AML-193 (cell line): ENCODE measurements around the gene ACAT2.
"Not testable (repeated sequence)": the region's sequence is repeated elsewhere in the genome, so short reads cannot be mapped to it uniquely, and the experiment has no call there.

Experiments used
- DNase-seq, 2 experiments: peaks; one replicate each; lab custom pipeline; 2025; lab: John Stamatoyannopoulos, UW

The ACAT2 gene

DNA sequence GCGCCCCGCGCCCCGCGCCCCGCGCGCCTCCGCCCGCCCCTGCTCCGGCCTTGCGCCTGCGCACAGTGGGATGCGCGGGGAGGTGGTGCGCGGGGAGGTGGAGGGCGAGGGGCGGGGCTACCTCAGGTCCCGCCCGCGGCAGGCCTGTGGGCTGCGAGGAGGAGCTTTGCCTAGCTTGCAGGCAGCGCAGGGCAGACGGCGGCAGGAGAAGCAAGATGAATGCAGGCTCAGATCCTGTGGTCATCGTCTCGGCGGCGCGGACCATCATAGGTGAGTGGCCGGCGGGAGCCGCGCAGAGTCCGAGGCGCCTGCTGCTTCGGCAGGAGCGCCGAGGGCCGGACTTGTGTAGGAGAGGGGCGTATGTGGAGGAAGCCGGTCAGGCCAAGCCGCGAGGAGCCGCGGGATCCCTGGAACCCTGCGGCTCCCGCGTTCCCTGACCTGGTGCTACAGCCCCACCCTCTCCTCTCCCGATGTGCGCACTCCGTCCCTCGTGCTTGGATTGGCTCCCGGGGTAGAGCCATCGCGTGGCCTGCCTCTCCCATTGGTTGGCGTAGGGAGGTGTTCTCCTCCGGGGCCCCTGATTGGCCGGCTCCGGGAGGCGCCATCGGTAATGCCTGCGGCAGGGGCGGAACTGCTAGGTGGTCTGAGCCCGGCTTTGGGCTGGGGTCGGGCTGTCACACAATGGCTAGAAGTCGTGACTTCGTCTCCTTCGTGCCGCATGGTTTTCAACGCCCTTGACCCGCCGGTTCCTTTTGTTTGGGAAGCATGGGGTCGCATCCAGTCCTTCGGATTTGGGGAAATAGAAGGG, at the start of gene ACAT2:
Gene ACAT2, plus strand, starts transcription at position 173 of the 808 bp plus-strand sequence. Its CDS starts 43 bp downstream, at position 216.
- peak; percentile 96 to 97 for DNase-seq

DNA sequence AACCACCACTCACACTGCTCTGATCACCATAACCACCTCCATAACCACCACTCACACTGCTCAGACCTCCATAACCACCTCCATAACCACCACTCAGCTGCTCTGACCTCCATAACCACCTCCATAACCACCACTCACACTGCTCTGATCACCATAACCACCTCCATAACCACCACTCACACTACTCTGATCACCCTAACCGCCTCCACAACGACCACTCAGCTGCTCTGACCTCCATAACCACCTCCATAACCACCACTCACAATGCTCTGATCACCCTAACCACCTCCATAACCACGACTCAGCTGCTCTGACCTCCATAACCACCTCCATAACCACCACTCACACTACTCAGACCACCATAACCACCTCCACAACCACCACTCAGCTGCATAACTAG, 49.5 kb upstream of the ACAT2 start:
- not testable (repeated sequence) for DNase-seq

DNA sequence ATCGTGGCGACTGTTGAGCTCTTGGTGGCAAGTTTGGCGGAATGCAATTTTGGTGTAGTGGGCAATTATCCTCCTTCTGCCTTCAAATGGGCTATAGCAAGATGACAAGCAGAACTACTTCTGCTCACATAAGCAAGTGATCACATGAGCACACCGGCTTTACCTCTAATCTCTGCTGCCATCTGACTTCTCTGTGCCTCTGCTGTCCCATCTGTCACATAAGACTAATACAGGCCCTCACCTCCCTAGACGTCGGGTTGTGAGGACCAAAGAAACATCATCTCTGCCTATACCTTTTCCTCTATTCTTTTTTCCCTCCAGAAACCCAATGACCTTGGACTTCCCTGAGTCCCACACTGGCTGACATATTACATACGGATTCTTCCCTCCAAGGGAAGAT, 47.9 kb upstream of the ACAT2 start:
- no peak for DNase-seq

DNA sequence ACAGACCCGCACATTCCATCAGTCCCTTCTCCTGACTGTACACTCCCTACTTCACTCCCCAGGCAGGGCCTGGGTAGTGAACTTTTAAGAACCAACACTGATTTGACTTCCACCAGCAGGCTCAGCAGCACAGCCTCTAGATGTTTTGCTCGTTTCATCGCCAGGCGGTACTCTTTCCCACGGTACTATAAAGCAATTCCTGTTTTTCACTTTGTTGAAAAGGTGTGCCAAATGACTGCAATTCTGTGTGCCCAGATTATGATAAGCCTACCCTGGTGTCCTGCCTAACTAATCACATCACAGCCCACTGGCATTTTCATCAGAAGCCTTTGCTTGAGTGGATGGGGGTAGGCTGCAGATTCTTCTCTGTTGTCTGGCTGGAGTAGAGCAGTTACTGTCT, 47.4 kb upstream of the ACAT2 start:
- no peak for DNase-seq

DNA sequence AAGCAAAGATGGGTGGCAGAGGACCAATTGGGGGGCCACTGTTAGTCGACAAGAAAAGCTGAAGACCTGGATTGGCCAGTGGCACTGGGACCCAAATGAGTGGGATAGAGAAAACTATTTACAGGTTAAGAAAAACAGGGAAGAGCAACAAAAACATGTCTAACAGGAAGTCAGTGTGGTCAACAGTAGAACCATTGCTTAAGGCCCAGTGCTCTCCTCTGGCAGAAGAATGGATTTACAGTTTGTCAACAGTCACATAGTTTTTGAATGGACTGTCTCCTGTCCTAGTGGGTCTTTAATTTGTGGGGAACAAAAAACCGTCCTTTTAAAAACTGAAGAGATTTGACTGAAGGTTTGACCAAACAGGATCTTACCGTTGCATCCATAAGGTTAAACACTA, 46.7 kb upstream of the ACAT2 start:
- DNase-seq = peak; percentile 21 to 45

DNA sequence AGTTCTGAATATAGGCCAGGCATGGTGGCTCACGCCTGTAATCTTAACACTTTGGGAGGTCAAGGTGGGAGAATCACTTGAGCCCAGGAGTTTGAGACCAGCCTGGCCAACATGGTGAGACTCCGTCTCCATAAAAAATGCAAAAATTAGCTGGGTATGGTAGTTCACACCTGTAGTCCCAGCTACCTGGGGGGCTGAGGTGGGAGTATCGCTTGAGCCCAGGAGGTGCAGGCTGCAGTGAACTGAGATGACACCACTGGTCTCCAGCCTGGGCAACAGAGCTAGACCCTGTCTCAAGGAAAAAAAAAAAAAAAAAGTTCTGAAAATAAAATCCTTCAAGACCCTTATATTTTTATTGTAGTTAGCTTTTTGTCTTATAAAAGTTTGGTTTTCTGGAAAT, 46.2 kb upstream of the ACAT2 start:
- no peak for DNase-seq

DNA sequence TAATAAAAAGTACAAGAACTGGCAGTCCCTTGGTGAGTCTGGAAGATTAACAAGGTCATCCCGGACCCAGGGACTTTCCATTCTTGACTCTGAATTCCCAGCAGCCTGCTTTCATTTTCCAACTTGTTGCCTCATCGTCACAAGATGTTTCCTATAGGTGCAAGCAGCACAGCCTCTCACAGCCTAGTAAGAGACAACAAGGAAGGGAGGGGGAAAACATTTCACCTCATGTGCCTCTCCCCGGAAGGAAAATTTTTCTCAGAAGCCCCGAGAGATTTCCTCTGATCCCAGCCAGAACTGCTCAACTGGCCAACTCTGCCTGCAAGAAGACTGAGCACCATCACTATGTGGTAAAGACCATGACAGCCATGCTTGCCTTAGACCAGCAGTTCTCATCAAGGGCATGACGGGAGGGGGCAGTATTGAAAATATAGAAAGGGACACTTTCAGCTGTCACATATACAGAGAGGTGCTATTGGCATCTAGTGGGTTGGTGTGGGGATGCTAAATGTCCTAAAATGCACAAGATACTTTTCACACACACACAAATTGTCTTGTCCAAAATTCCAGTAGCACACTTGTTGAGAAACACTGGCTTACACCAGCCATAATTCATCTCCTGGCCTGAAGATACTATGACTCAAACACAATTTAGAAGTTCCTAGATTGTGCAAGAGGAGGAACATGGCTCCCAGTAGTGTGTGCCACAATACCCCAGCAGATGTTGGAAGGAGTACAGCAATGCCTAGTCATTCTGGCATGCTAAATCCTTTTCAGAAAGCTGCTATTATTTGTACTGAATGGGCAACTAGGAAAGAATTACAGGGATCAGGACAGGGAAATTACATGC, 45.4 kb upstream of the ACAT2 start:
- peak; percentile 90 to 95 for DNase-seq

DNA sequence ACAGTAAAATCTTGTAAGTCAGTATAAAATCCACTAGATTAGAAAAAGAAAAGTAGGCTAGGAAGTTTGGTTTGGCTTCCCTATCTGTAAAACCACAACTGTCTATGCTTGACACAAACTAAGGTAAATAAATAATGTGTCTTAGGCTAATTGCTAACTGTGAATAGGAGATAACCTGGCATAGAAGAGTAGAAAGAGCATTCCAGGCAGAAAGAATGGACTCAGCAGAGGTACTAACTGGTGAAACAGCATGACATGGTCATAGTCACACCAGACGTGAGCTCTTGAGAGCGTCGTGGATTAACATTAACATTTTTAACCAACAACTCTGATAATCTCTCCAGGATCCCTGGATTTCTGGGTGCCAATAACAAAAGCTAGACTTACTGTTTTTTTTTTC, 43.2 kb upstream of the ACAT2 start:
- no peak for DNase-seq

DNA sequence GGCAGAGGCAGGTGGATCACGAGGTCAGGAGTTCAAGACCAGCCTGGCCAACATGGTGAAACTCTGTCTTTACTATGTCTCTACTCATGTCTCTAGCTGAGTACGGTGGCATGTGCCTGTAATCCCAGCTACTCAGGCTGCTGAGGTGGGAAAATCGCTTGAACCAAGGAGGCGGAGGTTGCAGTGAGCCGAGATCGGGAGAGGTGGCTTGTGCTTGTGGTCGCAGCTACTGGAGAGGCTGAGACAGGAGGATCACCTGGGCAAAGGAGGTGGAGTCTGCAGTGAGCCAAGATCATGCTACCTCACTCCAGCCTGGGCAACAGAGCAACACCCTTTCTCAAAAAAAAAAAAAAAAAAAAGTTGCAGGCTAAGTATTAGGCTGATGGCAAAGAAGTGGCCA, 42.6 kb upstream of the ACAT2 start:
- DNase-seq = no peak

DNA sequence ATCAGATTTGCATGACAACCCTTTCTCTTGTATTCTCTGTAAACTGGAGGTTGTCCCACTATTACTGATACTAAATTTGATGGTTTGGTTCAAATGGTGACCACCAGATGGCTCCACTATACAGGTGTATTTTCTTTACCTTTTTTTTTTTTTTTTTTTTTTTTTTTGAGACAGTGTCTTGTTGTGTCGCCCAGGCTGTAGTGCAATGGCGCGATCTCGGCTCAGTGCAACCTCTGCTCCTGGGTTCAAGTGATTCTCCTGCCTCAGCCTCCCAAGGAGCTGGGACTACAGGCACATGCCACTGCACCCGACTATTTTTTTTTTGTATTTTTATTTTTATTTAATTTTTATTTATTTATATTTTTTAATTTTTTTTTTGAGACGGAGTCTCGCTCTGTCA, 41.1 kb upstream of the ACAT2 start:
- peak; percentile 20 to 25 for DNase-seq

DNA sequence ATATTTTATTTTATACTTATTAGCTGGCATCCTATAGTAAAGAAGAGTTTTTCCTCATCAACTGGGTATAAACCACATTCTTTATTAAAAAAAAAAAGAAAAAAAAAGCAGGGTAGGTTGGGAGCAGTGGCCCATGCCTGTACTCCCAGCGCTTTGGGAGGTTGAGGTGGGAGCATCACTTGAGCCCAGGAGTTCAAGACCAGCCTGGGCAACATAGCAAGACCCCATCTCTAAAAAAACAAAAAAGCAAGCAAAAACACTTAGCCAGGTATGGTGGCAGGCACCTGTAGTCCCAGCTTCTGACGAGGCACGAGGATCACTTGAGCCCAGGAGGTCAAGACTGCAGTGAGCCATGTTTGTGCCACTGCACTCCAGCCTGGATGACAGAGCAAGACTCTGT, 39.9 kb upstream of the ACAT2 start:
- DNase-seq = not testable (repeated sequence)

DNA sequence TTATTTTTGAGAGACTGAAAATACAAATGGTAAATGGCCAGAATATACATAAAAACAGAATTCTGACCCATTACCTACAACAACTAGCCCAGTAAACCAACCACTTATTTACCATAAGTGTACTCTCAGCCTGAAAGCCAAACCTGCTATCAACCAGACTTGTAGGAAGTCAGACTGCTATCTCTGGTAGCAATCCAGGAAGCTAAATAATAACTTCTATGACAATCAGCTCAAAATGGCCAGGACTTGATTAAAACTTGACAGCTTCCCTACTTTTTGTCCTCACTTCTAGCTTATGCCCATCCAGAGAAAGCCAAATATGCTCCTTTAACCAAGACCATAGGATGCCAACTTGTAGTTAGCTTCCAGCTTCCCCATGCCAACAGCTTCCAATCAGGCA, 39.2 kb upstream of the ACAT2 start:
- no peak for DNase-seq

DNA sequence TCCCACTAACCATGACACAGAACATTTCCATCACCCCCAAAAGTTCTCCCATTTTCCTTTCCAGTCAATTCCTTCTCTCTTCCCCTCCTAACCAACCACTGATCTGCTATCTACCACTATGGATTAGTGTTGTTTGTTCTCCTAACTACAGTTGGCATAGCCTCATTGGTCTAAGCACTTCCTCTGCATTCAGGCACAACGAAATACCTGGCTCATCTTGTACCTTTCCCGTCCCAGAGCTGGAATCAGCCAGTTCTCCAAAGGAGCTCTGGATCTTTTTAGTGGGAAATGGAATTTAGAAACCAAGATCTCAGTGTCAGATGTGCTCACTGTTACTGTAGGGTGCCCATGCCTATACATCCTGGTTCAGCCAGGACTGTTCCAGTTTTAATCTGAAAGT, 38.6 kb upstream of the ACAT2 start:
- DNase-seq = no peak

DNA sequence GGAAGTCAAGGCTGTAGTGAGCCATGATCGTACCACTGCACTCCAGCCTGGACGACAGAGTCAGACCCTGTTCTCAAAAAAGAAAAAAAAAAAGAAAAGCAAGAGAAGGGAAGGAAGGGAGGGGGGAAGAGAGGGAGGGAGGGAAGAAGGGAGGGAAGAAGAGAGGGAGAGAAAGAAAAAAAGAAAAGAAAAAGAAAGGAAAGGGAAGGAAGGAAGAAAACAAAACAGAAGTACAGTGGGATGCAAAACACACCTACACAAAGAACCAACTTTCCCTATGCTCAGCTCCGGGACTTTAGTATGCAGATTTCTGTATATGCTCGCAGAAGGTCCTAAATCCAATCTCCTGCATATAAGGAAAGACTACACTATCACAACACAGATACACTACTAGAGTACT, 37.1 kb upstream of the ACAT2 start:
- no peak for DNase-seq

DNA sequence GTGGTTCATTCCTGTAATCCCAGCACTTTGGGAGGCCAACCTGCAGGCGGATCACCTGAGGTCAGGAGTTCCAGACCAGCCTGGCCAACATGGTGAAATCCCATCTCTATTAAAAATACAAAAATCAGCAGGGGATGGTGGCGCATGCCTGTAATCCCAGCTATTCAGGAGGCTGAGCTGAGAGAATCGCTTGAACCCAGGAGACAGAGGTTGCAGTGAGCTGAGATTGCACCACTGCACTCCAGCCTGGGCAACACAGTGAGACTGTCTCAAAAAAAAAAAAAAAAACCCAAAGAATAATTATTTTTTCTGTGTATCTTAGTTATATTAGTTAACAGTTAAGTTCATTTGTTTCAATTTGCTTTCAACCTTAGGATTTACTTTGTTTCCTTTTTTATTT, 36.6 kb upstream of the ACAT2 start:
- DNase-seq = not testable (repeated sequence)

DNA sequence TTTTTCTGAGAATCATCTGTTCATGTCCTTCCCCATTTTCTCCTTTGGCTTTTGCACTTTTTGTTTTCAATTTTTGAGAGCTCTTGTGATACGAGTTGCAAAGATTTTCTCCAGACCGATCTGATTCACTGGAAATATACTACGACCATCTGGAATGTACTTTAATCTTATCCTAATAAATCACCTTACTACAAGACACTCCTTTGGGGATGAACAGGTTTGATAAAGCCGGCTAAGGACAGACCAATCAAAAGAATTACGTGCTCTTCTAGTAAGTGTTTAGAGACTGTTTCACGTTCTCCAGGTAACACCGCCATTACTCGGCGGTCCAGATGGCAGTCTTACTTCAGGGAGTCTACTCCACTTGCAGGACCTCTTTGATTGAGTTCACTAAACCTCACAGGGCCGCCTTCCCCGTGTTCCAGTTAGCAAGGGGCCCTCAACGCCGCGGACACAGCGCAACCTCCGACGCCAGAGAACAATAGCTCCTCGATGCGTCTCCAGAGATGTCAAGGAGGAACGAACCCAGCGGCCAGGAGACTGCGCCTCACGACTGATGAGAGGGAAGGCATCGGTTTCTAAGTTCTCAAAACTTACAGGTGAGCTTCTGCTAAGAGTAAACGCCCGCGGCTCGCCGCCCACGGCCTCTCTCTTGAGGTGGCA, 35.5 kb upstream of the ACAT2 start:
- no peak for DNase-seq

DNA sequence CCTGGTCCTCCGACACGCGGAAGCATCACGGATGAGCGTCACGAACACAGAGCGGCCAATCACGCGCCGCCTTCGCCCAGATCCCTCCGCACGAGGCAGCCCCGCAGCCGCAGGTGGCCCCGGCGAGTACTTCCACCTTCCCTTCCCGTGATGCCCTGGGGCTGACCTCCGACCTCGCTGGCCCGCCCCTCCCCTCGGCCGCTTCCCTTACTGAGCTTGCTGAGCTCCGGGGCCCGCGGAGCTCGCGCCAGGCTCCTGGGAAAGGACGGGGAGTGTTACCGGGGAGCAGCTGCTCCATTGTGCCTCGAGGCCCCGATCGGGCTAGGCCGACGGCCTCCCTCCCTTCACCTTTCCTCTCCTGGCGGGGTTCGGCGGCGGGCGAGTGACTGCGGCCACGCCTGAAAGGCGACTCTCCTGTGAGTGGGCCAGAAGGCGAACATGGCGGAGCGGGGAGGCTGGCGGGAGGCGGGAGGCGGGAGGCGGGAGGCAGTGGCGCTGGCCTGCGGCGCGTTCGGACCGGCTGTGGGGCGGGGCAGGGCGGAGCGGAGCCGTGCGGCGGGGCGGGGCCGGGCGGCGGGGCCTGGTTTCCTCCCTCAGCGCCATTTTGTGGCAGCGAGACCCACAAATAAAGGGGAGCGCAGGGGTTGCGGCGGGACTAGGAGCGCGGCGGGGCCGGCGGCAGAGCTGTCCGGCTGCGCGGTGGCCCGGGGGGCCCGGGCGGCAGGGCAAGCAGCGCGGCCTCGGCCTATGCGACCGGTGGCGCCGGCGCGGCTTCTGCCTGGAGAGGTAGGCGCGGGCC, 34.7 kb upstream of the ACAT2 start, which contains the start of gene WTAP:
Gene WTAP, plus strand, starts transcription at position 589 of the 799 bp plus-strand sequence. CDS start 8,760 bp downstream, outside the sequence.
- DNase-seq = peak; percentile 93 to 98

DNA sequence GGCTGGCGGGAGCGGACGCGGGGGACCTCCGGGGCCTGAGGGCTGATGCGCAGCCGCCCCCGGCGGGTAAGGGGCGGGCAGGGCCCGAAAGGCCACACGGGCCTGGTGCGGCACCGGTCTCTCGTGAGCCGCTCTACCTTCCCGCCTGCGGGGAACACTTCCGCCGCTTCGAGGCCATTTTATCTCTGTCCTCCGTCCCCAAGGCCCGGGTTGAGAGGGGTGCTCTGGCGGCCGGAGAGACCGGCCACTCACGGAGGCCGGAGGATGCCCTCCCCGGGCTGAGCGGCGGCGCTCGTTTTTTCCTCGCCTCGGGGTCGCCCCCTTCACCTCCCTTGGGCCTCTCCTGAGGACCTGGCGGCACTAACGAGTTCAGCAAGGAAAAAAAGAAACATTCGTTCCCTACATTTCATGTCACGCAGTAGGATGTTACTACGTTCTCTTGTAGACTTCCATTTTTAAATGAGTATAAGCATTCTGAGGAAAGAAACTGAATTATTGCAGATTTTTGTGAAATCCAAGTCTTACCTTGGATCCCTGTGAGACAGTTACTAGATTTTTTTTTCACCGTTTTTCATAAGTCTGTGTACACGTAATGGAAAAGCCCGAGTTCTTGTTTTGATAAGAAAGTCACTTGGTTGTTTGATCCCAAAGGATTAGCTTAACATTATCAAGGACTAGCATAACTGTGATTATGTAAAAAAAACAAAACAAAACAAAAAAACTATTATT, 34.0 kb upstream of the ACAT2 start:
- DNase-seq = no peak

DNA sequence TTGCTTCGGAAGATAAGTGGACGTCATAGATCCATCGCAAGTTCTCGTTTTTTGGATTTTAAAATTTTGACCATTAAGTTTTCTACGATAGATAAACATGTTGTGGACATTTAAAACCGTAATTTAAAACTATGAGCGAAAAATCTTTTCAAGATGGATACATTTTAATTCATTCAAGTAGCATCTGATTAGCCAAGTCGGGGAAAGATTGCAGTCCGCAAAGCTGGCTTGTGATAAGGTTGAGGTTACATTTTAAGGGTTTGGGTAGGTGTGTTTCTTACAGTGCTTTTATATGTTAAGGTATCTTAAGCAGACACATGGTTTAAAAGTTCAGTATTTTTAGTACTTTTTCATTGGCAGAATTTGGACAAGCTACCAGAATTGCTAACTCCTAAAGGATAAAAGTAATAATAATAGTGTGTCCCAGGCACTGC, 33.3 kb upstream of the ACAT2 start:
- no peak for DNase-seq

DNA sequence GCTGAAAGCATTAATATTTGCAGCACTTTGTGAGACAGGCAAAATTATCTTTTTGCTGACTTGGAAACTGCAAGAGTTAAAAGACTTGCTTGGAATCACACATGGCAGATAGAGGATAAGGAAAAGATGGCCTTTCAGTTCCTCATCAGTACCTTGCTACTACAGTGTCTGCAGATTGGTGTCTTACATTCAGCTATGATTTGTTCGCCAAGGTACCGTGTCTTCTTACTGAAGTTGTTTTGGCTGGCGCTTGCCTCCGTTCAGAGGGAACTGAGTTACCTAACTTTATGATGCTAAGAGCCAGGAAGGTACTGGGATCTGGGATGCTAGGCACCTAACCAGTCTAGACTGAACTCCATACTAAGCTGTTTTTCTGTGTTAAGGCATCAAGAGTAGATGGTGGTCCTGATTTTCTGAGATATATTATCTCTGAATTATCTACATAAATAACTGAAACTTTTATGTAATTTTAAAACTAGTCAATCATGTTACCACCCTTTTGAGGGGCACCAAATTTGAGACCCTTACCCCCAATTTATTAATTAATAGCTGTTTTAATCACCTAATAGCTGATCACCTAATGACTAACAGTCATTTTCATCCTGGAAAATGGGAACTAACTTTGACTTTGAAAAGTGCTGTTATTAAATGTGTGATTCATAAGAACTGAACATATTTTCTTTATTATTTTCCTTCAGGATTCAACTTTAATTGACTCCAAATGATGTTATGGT, 32.1 kb upstream of the ACAT2 start:
- peak in 1 of 2 experiments; percentile 33 for DNase-seq
